GM21786 (cell line): ENCODE results near the gene HOXA3.

ENCODE experiments used
- ATAC-seq: cut with Tn5 transposase; IDR thresholded peaks from one replicate; pipeline ENCODE4 v1.9.1; 2021; ENCODE audit not compliant: unreplicated experiment

Gene HOXA3

GRCh38 chr7:27131390-27131819 lies 21.0 kb downstream of the HOXA3 start:
- ATAC-seq, result no peak

- ATAC-seq, result no peak
Measured at GRCh38 chr7:27130540-27131389, 21.6 kb downstream of the HOXA3 start, which contains the start of gene HOXA4. Gene HOXA4, minus strand, starts transcription at chr7:27130757. Its CDS starts 24 bp downstream, at chr7:27130733.

- ATAC-seq, result no peak
Measured at GRCh38 chr7:27129729-27130539, 22.4 kb downstream of the HOXA3 start.

GRCh38 chr7:27128776-27129728 lies 23.3 kb downstream of the HOXA3 start:
- no peak for ATAC-seq

- no peak for ATAC-seq
Measured at GRCh38 chr7:27128034-27128433, 24.3 kb downstream of the HOXA3 start.

- no peak for ATAC-seq
Measured at GRCh38 chr7:27126596-27127327, 25.6 kb downstream of the HOXA3 start.

GRCh38 chr7:27125986-27126394 lies 26.4 kb downstream of the HOXA3 start:
- no peak for ATAC-seq

- ATAC-seq, result no peak
Measured at GRCh38 chr7:27124902-27125689, 27.3 kb downstream of the HOXA3 start.

GRCh38 chr7:27124096-27124901 lies 28.1 kb downstream of the HOXA3 start:
- no peak for ATAC-seq

- no peak for ATAC-seq
Measured at GRCh38 chr7:27123477-27124053, 28.8 kb downstream of the HOXA3 start.

- no peak for ATAC-seq
Measured at GRCh38 chr7:27123007-27123476, 29.3 kb downstream of the HOXA3 start.

GRCh38 chr7:27122077-27122910 lies 30.1 kb downstream of the HOXA3 start:
- no peak for ATAC-seq

GRCh38 chr7:27121684-27122076 lies 30.7 kb downstream of the HOXA3 start:
- ATAC-seq, result no peak

GRCh38 chr7:27119412-27119911 lies 32.9 kb downstream of the HOXA3 start:
- ATAC-seq, result no peak

GRCh38 chr7:27118580-27118979 lies 33.8 kb downstream of the HOXA3 start:
- ATAC-seq, result no peak

GRCh38 chr7:27117887-27118491 lies 34.4 kb downstream of the HOXA3 start:
- ATAC-seq, result no peak
